KBM-7 (cell line): ENCODE measurements around the gene TRAF2.
A peak's percentile ranks its signal among the peaks of the same experiment; 100 is the strongest.

Experiments
- DNase-seq: peaks from one replicate; pipeline ENCODE4 v3.0.0-alpha.2; 2015
- in situ Hi-C: fragments of 300-500 bp; cut with MboI; formaldehyde crosslinking; loops from 2 replicates; pipeline ENCODE4 v1.14.3; 2020; ENCODE audit warnings: low sequenced_read_pairs, low pct_unique_long_range_greater_than_20kb, mixed read lengths

TRAF2 gene

DNA sequence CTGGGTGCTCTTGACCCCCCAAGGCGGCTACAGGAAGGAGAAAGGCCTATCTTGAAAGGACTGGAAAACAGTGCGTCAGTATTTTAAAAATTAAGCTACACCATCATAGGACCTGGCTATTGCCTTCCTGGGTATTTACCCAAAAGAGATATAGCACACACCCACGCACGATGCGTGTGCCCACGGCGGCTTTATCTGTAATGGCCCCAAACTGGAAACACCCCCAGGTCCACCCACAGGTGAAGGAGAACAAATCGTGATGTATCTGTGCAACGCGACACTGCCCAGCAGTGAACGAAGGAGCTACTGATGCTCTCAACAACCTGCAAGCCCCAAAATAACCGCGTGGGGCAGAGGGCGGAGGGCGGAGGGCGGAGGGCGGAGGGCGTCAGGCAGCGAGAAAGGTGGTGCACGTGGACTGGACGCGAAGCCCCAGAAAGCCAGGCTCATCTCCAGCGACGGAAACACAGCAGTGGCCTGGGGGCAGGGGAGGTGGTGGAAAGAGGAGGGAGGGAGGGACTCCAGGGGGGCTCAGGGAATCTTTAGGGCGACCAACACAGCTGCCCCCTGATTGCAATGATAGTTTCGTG is 78.6 kb downstream of the TRAF2 start:
- in situ Hi-C loops, result no loop called here
- no peak for DNase-seq

GRCh38 chr9:136965771-136966484 is 79.6 kb downstream of the TRAF2 start:
- in situ Hi-C loops, result no loop called here
- DNase-seq, result no peak

GRCh38 chr9:136968333-136969127 is 82.2 kb downstream of the TRAF2 start:
- no peak for DNase-seq
- in situ Hi-C loops, result no loop called here

GRCh38 chr9:136969150-136969549 is 82.8 kb downstream of the TRAF2 start:
- no peak for DNase-seq
- in situ Hi-C loops, result no loop called here

GRCh38 chr9:136969774-136970173 is 83.5 kb downstream of the TRAF2 start:
- in situ Hi-C loops, result no loop called here
- no peak for DNase-seq

- no peak for DNase-seq
- in situ Hi-C loops, result no loop called here
Measured at GRCh38 chr9:136970361-136970760, 84.0 kb downstream of the TRAF2 start.

GRCh38 chr9:136971746-136972145 is 85.4 kb downstream of the TRAF2 start:
- in situ Hi-C loops, result no loop called here
- DNase-seq, result no peak

DNA sequence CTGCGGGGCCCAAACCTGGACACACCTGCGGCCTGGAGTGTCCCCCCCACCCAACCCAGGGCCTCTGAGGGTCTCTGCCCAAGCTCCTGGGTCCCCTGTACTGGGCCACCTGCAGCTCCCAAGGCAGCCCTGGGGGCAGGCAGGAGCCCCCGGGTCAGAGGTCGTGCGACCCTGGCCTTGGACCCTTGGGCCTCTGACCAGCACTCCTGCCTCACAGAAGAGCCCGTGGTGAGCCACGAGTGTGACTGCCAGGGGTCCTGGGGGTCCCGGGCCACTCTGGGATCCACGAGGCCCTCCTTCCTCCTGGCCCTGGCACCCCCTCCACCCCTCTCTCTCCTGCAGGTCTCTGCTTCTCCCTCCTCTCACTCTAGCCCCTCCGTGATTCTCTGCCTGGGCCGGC is 86.0 kb downstream of the TRAF2 start:
- DNase-seq, result no peak
- in situ Hi-C loops, result no loop called here

DNA sequence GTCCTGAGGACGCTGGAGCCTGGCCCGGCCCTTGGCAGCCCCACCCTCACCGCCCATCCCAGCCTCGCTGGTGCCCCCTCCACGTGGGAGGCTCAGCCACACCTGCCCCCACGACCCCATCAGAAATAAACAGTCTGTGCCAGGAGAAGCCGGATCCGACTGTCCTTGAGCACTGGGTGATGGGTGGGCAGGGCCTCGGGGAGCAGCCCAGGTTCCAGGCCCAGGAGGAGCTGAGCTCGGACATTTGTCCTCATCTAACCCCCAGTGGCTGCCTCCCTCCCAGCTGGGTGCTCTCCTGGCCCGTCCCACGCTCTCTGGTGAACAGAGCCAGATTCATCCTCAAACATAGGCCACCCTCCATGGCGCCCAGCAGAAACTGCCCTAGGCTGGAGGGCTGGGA is 86.4 kb downstream of the TRAF2 start:
- DNase-seq, result no peak
- in situ Hi-C loops, result no loop called here

DNA sequence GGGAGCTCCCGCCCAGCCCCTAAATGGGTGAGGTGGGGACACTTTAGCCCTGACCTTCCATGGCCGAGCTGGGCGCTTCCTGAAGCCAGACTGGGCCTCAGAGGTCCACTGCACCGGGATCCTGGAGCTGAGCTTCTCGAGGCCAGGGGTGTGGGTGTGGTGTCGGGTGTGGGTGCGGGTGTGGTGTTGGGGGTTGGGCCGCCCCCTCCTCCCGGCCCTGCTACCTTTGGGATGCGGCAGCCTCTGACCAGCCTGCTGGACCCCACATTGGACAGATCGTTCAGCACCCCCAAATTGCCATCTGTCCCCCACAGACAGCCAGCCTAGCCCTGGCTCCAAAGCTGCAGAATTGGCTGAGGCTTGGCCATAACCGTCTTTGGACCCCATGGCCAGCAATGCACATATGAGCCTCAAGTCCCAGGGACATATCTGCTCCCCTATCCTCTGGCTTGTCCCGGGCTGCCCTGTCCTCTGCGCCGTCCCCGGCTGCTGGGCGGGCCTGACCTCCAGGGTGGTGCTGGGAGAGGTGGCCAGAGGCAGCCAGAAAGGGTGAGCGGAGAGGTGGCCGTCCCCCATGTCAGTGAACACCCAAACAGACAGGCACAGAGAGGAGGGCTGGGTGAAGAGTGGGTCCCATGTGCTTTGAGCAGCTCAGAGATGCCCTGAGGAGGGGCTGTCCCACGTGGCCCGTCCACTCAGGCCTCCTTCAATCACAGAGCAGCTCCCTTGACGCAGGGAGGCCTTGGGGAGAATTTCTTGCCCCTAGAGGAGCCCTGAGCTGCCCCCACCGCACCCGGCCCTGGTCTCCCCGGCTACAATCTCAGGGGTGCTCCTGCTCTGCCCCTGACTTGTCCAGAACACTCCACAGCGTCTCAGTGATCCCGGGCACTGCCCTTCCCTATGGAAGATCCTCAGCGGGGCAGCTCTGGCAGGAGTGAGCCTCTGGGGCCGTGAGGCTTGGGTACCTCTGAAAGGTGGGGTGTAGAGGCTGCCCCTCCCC is 87.6 kb downstream of the TRAF2 start:
- in situ Hi-C loops, result no loop called here

GRCh38 chr9:136974817-136975535 is 88.7 kb downstream of the TRAF2 start:
- in situ Hi-C loops, result no loop called here
- no peak for DNase-seq

More for the DNA sequence above, 87.6 kb downstream of the TRAF2 start:
- no peak for DNase-seq

- in situ Hi-C loops, result no loop called here
- DNase-seq, result peak; percentile 64
Measured at GRCh38 chr9:136975644-136976043, 89.3 kb downstream of the TRAF2 start.
